ENCODE results near the gene BRINP2.

DNA sequence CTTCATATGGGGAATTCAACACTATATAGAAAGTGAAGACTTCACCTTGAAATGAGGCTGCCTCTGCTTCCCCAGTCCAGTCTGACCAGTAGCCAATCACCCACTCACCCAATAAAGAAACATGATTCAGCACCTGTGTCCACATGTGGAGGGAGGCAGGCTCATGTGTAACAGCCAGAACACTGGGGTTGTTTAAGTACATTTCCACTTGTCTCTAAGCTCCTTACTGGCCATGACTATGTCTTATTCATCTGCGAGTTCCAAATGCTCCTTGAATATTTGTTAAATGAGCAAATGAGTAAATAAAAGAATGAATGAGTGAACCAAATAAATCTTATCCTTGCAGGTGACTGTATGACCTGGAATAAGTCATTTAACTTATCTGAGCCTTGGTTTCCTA lies 100.1 kb downstream of the BRINP2 start:
- TF ChIP-seq POLR2A (IDR thresholded peaks at IDR 0.05; ENCODE audit: low read length) (no peak), GATA1 (IDR thresholded peaks at IDR 0.05; ENCODE audit: low read depth, low read length) (no peak)
